Heart right ventricle (tissue), 16 donors: ENCODE data around the gene RHOC. TPM values are rescaled to one million over a fixed set of nuclear protein-coding genes. Genes with fewer than 3 reads are reported as not detected.

Experiments
- ATAC-seq, 8 donors: fragments of 200-7000 bp; cut with Tn5 transposase; one replicate each; pipeline ENCODE4 v1.9.1; 2020; ENCODE audit warnings: mild to moderate bottlenecking in 8 of 8, moderate library complexity in 8 of 8, moderate number of reproducible peaks in 1 of 8
- DNase-seq, 2 donors: peaks; one replicate each; pipeline ENCODE4 v3.0.0-alpha.2; 2020
- H3K27ac ChIP-seq, 10 donors: fragments of 200-600 bp; sonication (generic) in 2 of 10; one replicate each; pipeline versions ENCODE4 v1.5.0 to v1.8.0; 2020 to 2022; ENCODE audit warnings: mild to moderate bottlenecking in 3 of 10
- H3K27me3 ChIP-seq, 7 donors: fragments of 200-600 bp; one replicate each; pipeline ENCODE4 v1.8.0; 2021 to 2022; ENCODE audit warnings: mild to moderate bottlenecking in 2 of 7
- H3K36me3 ChIP-seq, 9 donors: fragments of 200-600 bp; sonication (generic) in 1 of 9; one replicate each; pipeline versions ENCODE4 v1.5.0 to v1.8.0; 2020 to 2022; ENCODE audit warnings: mild to moderate bottlenecking in 2 of 9
- H3K4me1 ChIP-seq, 9 donors: fragments of 200-600 bp; sonication (generic) in 1 of 9; one replicate each; pipeline versions ENCODE4 v1.5.0 to v1.8.0; 2020 to 2022; ENCODE audit warnings: mild to moderate bottlenecking in 4 of 9
- H3K4me3 ChIP-seq, 10 donors: fragments of 200-600 bp; sonication (generic) in 2 of 10; one replicate each; pipeline versions ENCODE4 v1.5.0 to v1.8.0; 2020 to 2022; ENCODE audit warnings: mild to moderate bottlenecking in 7 of 10, moderate library complexity in 2 of 10
- H3K9me3 ChIP-seq, 11 donors: fragments of 200-600 bp in 10 of 11; sonication (generic) in 2 of 11; one replicate each; pipeline versions ENCODE4 v1.5.0 to v1.8.0; 2013 to 2022; ENCODE audit warnings: mild to moderate bottlenecking in 2 of 11, control low read depth in 1 of 11, moderate library complexity in 1 of 11
- CTCF ChIP-seq, 9 donors: fragments of 200-600 bp; sonication (generic) in 2 of 9; IDR thresholded peaks; one replicate each; pipeline versions ENCODE4 v1.5.0 to v1.8.0; 2021 to 2022; ENCODE audit warnings: antibody characterized with exemption in 9 of 9, mild to moderate bottlenecking in 5 of 9, moderate library complexity in 1 of 9
- WGBS, 2 donors: extraction: QIAGEN DNeasy Blood & Tissue Kit; methylation state at CpG; one replicate each; pipeline ENCODE4 v1.1.7; 2013; ENCODE audit warnings: inconsistent platforms in 1 of 2; 5-methylcytosine and 5-hydroxymethylcytosine counted together
- intact Hi-C, 10 donors: fragments of 100-400 bp; cut with DNase I; formaldehyde crosslinking; loops; one replicate each; pipeline versions ENCODE4 v1.11.1 to v1.14.2; 2022
- polyA plus RNA-seq, 2 donors: library from polyadenylated mRNA; stranded (reverse); fragments of 200-250 nt; gene quantifications; one replicate each; pipeline ENCODE4 v1.2.3, GENCODE V29; 2013
- total RNA-seq, 10 donors: library from RNA; stranded (reverse); fragmentation: NEBNext Ultra II Directional in 3 of 10; extraction: Animal tissue kit (Norgen Biotek cat#: 25700) in 3 of 10; gene quantifications; one replicate each; pipeline versions ENCODE4 v1.2.1 to v1.2.4, GENCODE V29; 2021 to 2023
- donor health status: Arrhythmogenic right ventricular cardiomyopathy.
- donor health status: ischemic (EF 13 %, LVEDD 7.1; RV severe dilation, severe dysfunction).
- donor health status: healthy with polysubstance abuse.
- donor health status: DM: no; HTN: yes; CAD: no.
- donor health status: DM: no; HTN: no; CAD: no.
- donor health status: ischemic (EF 25% LVEDD 6.9; RV normal size, moderate dysfunction).
- donor health status: ischemic (EF 25% LVEDD 5.7; RV mildly dilated, moderate dysfunction).
- donor health status: healthy.
- donor health status: DM: yes; HTN: yes; CAD: no.
- donor health status: Ischemic cardiomyopathy.
- donor health status: ischemic (EF 35%, LVEDD 5.7; RV mildly dilated, moderate dysfunction).
- donor health status: nonischemic (EF 11% LVEDD 7.7; RV severe dilation, severe dysfunction).
- donor health status: DM: yes; HTN: yes; CAD: no.
- donor health status: PGD.
- donor health status: ischemic (EF 29% LVEDD 5.4; RV normal size, mild dysfunction).
- donor health status: nonischemic (EF 23%, LVEDD 6.1; RV moderate dilation, normal function).

The RHOC gene
- total and polyA plus RNA-seq, 12 donors: 115 to 408 (median 160) TPM

- Histone ChIP-seq H3K9me3 (no peaks in the 10 kb centered on the region), H3K36me3 (peaks cover 0 to 79% (median 22%) of the 10 kb centered on the region in 9 donors), H3K27me3 (no peaks in the 10 kb centered on the region), H3K4me1 (peaks cover 37 to 92% (median 84%) of the 10 kb centered on the region in 9 donors), H3K27ac (peak overlapping the region; percentile 67 to 100 (median 92)), H3K4me3 (peak overlapping the region in 3 of 10 donors; percentile 14 to 16 (median 14))
- TF ChIP-seq CTCF (IDR thresholded peaks at IDR 0.05): peak in 2 of 9 donors; percentile 5 to 10
- DNase-seq (no peak), ATAC-seq (peak in 2 of 8 donors; percentile 0 to 1)
- 61 to 63% methylated on average over 17 of the region's 17 CpGs for WGBS, 2 donors
- intact Hi-C loops: loop anchor here in 3 of 10 donors (10.0 kb wide), 4 partner anchors 77 to 967 kb away; partner anchors contain the start of genes INKA2 (in 1 of the 3) and WNT2B (in 1 of the 3)
Observed at GRCh38 chr1:112701227-112702066, 5.5 kb downstream of the RHOC start.

GRCh38 chr1:112700290-112701226, 6.4 kb downstream of the RHOC start:
- Histone ChIP-seq H3K27me3 (no peaks in the 10 kb centered on the region), H3K36me3 (peaks cover 0 to 87% (median 27%) of the 10 kb centered on the region in 9 donors), H3K27ac (peak overlapping the region; percentile 67 to 100 (median 92)), H3K9me3 (no peaks in the 10 kb centered on the region), H3K4me3 (peak overlapping the region in 2 of 10 donors; percentile 14 to 16), H3K4me1 (peaks cover 37 to 87% (median 79%) of the 10 kb centered on the region in 9 donors)
- ATAC-seq (peak; percentile 71 to 86 (median 82)), DNase-seq (peak; percentile 99)
- WGBS, 2 donors: 14 to 16% methylated on average over 7 of the region's 7 CpGs
- intact Hi-C loops: loop anchor here in 3 of 10 donors (10.0 kb wide), 4 partner anchors 76 to 966 kb away; partner anchors contain the start of genes INKA2 (in 1 of the 3) and WNT2B (in 1 of the 3)
- peak in 6 of 9 donors; percentile 6 to 40 (median 24) for TF ChIP-seq CTCF (IDR thresholded peaks at IDR 0.05)

GRCh38 chr1:112699425-112700144, 7.3 kb downstream of the RHOC start:
- peak overlapping the region in 1 of 10 donors; percentile 9 for H3K4me3 ChIP-seq
- no peaks in the 10 kb centered on the region for H3K27me3 ChIP-seq
- WGBS, 2 donors: 67 to 69% methylated on average over 13 of the region's 13 CpGs
- peaks cover 0 to 97% (median 36%) of the 10 kb centered on the region in 9 donors for H3K36me3 ChIP-seq
- no peak for TF ChIP-seq CTCF (IDR thresholded peaks at IDR 0.05)
- H3K9me3 ChIP-seq: no peaks in the 10 kb centered on the region
- ATAC-seq (no peak), DNase-seq (no peak)
- H3K4me1 ChIP-seq: peaks cover 37 to 77% (median 70%) of the 10 kb centered on the region in 9 donors
- H3K27ac ChIP-seq: peak overlapping the region; percentile 67 to 100 (median 92)
- intact Hi-C loops: loop anchor here in 3 of 10 donors (10.0 kb wide), 4 partner anchors 75 to 965 kb away; partner anchors contain the start of genes INKA2 (in 1 of the 3) and WNT2B (in 1 of the 3)
